Measurements from ENCODE around the gene IL7R. TPM values are rescaled to one million over a fixed set of nuclear protein-coding genes. Genes with fewer than 3 reads are reported as not detected.

The IL7R gene
- polyA plus RNA-seq, 1 experiment = 43.7 TPM

DNA sequence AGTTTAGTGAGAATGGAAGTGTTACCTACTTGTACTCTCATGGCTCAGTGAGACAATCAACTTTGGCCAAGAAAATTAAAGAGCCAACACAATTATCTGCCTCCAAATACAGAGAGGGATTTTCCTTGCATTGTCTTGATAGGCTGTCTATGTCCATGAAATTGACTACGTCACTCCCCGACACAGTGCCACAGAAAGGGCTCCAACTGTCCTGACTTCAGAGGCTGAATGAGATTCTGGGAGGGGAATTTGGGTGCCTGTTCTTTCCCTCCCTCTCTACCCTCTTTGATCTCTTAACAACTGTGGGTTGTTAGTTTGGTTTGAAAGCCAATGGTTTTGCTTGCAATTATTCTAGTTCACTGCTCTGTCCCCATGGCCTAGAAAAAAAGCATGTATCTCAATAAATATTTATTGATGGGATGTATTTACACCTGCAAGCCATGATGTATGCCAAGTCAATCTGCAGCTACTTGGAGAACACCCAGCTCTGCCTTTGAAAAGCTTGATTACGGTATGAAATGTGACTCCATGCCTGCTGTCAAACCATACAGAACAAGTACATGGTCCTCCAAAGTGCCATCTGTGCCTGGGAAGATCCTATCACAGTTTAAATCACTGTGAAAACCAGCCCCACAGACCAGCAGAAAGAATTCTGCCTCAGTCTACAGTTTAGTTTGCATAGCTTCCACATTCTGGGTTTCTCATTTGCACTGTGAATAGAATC lies 44.4 kb downstream of the IL7R start:
- Histone ChIP-seq H3K27ac (ENCODE audit: low read depth, low read length) (no peak overlapping the region), H3K9me3 (ENCODE audit: control insufficient read depth, insufficient read depth, low read length) (no peaks in the 10 kb centered on the region), H3K4me3 (ENCODE audit: low read depth, low read length) (no peak overlapping the region), H3K27me3 (ENCODE audit: control insufficient read depth, insufficient read depth, low read length) (no peaks in the 10 kb centered on the region)
- CTCF ChIA-PET = interaction anchor here (1.4 kb wide), 1 partner anchor 26 kb away, joined by 5 read pairs; no protein-coding TSS in a partner anchor
- POLR2A ChIA-PET = no interaction called here
- DNase-seq (ENCODE audit: low read depth, low spot score) = no peak
- TF ChIP-seq, protein P1, sequence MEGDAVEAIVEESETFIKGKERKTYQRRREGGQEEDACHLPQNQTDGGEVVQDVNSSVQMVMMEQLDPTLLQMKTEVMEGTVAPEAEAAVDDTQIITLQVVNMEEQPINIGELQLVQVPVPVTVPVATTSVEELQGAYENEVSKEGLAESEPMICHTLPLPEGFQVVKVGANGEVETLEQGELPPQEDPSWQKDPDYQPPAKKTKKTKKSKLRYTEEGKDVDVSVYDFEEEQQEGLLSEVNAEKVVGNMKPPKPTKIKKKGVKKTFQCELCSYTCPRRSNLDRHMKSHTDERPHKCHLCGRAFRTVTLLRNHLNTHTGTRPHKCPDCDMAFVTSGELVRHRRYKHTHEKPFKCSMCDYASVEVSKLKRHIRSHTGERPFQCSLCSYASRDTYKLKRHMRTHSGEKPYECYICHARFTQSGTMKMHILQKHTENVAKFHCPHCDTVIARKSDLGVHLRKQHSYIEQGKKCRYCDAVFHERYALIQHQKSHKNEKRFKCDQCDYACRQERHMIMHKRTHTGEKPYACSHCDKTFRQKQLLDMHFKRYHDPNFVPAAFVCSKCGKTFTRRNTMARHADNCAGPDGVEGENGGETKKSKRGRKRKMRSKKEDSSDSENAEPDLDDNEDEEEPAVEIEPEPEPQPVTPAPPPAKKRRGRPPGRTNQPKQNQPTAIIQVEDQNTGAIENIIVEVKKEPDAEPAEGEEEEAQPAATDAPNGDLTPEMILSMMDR (IDR thresholded peaks at IDR 0.05; ENCODE audit: low read depth, low read length) = no peak

DNA sequence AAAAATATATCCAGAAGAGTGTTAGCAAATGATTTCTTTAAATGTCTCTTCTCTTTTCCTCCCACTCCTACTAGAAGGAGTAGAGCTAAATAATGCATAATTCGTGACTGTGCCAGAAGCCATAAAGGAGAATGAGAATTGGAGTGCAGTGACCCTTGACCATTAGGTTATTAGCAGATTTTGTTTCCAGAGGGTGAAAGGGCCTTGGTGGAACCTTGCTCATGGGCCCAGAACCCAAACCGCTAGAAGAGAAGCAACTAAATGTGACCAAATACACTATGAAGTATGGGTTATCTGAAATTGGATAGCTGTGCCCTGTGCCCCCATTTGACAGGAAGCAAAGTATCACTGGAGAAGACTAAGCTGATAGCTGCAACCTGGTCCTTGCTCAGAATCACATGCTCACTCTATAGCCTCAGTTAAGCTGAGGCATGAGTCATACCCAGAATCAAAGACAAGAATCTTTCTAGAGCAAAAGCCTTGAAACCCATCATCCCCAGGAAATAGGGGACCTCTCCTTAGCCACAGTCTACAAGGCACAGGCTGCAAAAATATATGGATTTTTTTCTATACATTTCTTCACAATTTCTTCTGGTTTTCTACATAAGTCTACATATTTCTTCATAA lies 45.5 kb downstream of the IL7R start:
- H3K27ac ChIP-seq (ENCODE audit: low read depth, low read length) = no peak overlapping the region
- H3K27me3 ChIP-seq (ENCODE audit: control insufficient read depth, insufficient read depth, low read length) = no peaks in the 10 kb centered on the region
- no peaks in the 10 kb centered on the region for H3K9me3 ChIP-seq (ENCODE audit: control insufficient read depth, insufficient read depth, low read length)
- no peak for DNase-seq (ENCODE audit: low read depth, low spot score)
- TF ChIP-seq, protein P1 (IDR thresholded peaks at IDR 0.05; ENCODE audit: low read depth, low read length) = no peak
- H3K4me3 ChIP-seq (ENCODE audit: low read depth, low read length) = no peak overlapping the region
- ChIA-PET CTCF (interaction anchor here (1.4 kb wide), 1 partner anchor 25 kb away, joined by 5 read pairs; no protein-coding TSS in a partner anchor), POLR2A (no interaction called here)

DNA sequence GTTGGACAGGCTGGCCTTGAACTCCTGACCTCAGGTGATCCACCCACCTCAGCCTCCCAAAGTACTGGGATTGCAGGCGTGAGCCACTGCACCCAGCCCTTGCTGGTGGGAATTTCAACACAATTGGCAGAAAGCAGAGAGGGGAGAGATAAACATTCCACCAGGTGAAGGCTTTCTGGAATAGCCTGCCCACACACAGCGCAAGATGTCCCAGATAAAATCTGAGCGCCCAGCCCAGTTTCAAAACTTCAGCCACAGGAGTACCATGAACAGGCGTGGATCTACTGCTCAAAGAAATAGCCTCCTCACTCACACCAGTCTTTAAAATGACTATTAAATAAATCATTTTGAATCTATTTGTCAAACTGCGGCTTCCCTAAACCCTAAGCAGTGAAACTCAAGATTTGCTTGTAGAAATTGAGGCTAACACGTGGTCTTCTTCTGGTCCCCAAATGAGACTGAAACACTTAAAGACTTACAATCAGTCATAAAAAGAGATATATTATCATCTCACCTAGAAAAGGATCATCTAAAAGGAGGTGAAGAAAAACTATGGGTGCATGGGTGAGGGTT lies 47.0 kb downstream of the IL7R start:
- Histone ChIP-seq H3K27me3 (ENCODE audit: control insufficient read depth, insufficient read depth, low read length) (no peaks in the 10 kb centered on the region), H3K9me3 (ENCODE audit: control insufficient read depth, insufficient read depth, low read length) (no peaks in the 10 kb centered on the region), H3K27ac (ENCODE audit: low read depth, low read length) (no peak overlapping the region), H3K4me3 (ENCODE audit: low read depth, low read length) (no peak overlapping the region)
- DNase-seq (ENCODE audit: low read depth, low spot score) = no peak
- ChIA-PET POLR2A (no interaction called here), CTCF (no interaction called here)
- TF ChIP-seq, protein P1 (IDR thresholded peaks at IDR 0.05; ENCODE audit: low read depth, low read length) = no peak

DNA sequence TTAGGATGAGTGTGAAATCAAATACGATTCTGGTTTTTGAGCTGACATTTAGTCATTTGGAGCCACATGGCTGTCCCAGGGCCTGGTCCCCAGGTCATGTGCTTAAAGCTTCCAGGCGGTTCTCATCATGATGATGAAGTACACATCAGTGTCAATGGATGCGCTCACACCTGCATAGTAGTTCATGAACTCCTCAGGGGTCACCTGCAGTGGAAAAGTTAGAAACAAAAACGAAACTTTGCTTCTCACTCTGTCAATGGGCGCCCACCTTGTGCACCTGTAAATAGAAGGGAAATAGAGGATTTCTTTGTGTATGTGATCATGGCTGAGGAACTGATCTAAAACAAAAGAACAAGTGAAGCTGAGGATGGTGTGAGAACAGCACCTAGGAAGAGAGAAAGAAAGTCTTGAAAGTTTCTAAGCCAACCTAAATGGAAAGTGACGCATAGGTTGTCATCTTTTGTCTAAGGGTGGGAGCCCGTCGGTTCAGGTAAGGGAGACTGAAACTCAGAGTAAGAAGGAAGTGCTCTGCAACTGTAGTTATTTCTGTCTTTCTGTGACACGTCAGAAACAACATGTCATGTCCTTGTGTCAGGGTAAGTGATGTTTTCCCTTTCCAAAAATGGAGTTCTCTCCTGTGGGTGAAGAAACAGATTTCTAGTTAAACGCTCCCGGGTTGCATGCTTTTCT lies 47.9 kb downstream of the IL7R start:
- H3K9me3 ChIP-seq (ENCODE audit: control insufficient read depth, insufficient read depth, low read length) = no peaks in the 10 kb centered on the region
- TF ChIP-seq, protein P1 (IDR thresholded peaks at IDR 0.05; ENCODE audit: low read depth, low read length) = no peak
- POLR2A ChIA-PET = no interaction called here

More for the DNA sequence above, 47.9 kb downstream of the IL7R start:
- no peak overlapping the region for H3K4me3 ChIP-seq (ENCODE audit: low read depth, low read length)
- no peak overlapping the region for H3K27ac ChIP-seq (ENCODE audit: low read depth, low read length)
- H3K27me3 ChIP-seq (ENCODE audit: control insufficient read depth, insufficient read depth, low read length) = no peaks in the 10 kb centered on the region
- CTCF ChIA-PET = no interaction called here
- DNase-seq (ENCODE audit: low read depth, low spot score) = no peak
